ENCODE results near the gene SCAPER. TPM values are rescaled to one million over a fixed set of nuclear protein-coding genes. Genes with fewer than 3 reads are reported as not detected.

The SCAPER gene, protein sequence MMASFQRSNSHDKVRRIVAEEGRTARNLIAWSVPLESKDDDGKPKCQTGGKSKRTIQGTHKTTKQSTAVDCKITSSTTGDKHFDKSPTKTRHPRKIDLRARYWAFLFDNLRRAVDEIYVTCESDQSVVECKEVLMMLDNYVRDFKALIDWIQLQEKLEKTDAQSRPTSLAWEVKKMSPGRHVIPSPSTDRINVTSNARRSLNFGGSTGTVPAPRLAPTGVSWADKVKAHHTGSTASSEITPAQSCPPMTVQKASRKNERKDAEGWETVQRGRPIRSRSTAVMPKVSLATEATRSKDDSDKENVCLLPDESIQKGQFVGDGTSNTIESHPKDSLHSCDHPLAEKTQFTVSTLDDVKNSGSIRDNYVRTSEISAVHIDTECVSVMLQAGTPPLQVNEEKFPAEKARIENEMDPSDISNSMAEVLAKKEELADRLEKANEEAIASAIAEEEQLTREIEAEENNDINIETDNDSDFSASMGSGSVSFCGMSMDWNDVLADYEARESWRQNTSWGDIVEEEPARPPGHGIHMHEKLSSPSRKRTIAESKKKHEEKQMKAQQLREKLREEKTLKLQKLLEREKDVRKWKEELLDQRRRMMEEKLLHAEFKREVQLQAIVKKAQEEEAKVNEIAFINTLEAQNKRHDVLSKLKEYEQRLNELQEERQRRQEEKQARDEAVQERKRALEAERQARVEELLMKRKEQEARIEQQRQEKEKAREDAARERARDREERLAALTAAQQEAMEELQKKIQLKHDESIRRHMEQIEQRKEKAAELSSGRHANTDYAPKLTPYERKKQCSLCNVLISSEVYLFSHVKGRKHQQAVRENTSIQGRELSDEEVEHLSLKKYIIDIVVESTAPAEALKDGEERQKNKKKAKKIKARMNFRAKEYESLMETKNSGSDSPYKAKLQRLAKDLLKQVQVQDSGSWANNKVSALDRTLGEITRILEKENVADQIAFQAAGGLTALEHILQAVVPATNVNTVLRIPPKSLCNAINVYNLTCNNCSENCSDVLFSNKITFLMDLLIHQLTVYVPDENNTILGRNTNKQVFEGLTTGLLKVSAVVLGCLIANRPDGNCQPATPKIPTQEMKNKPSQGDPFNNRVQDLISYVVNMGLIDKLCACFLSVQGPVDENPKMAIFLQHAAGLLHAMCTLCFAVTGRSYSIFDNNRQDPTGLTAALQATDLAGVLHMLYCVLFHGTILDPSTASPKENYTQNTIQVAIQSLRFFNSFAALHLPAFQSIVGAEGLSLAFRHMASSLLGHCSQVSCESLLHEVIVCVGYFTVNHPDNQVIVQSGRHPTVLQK (N-terminal part only)
- 7.2 and 10.7 TPM in 2 replicates for total RNA-seq

GRCh38 chr15:76905013-76905839 is at the start of gene SCAPER:
TSS of gene SCAPER (minus strand) at chr15:76905340. CDS start at chr15:76883817, 21,523 bp downstream.

GRCh38 chr15:76931397-76932134 is 26.4 kb upstream of the SCAPER start, which contains the start of gene RCN2:
TSS of gene RCN2 (plus strand) at chr15:76931749. CDS start at chr15:76931842, 93 bp downstream.

DNA sequence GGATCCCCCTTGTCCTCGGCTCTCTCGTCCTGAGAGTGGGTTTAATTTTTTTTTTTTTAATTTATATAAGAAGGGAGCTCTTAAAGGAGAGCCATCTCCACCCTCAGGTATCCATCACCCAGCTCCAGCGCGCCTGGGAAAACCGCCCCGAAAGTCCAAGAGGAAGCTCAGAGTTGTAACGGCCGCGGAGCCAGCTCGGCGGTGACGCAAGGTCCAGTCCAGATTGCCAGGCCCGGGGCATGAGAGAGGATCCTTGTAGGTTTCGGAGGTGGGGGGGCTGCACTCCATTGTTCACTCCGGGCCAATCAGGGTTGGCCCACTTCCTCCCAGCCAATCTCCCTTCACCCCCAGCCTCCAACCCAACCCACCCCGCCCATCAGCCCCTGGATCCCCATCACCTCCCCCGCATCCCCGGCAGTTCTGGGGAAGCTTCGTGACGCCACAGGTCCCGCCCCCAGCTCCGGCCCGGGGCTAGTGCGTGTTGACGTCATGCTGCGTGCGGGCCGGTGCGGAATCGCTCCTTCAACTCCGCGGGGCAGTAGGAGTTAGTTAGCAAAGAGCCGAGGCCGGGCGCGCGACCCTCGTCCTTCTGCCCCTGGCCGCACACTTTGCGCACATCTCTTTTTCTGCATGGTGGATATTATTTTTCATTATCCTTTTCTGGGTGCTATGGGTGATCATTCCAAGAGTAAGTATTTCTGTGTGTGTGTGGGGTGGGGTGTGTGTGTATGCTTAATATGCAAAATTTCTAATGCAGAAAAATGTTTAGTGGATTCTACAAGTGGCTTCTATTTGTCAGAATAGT is 568.7 kb downstream of the SCAPER start, which contains the start of gene ISL2:
Gene ISL2, plus strand, starts transcription at position 520 of the 805 bp plus-strand sequence. Its CDS starts 111 bp downstream, at position 631.

DNA sequence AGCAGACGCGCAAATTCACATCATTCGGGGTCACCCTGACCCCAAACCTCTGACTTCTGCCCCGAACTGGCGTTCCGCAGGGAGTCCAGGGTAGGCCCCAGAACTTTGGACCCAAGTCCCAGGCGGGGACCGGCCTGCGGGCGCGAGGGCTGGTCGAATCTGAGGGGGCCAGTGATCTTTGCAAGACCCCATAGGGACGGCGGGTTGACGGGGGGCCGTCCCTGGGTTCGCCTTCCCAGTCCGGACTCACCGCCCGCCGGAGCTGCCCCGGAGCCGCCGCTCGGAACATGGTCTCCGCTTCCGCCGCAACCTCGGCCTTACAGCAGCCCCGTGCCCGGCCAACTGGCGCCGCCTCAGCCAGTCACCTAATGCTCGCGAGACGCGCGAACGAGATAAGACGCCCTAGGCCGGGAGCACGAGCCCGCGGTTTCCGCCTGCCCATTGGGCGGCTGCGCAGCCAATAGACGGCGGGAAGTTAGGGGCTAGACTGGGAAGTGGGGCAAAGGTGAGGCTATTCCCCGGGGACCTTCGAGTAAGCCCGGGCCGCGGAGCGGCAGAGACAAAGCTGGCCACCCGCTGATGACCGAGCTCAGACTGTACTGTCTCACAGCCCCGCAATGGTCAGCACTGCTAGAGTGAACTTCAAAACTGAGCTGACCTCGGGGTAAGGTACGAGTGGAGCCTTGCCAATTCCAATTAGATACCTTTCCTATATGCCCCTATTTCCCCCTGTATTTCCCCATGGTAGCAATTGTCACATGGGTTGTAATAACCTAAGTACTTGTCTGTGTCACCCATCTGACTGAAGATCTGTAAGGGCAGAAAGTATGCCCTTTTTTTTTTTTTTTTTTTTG is 593.8 kb downstream of the SCAPER start, which contains the start of gene ETFA:
Gene ETFA, minus strand, starts transcription at position 370 of the 854 bp plus-strand sequence. Its CDS starts 81 bp downstream, at position 289.

Other genes starting within 250 kb of the SCAPER start
- gene RCN2, start 26.4 kb upstream of the SCAPER start, total RNA-seq, result 77.4 and 81.0 TPM in 2 replicates
- gene PSTPIP1, start 89.8 kb upstream of the SCAPER start, total RNA-seq, result 0.36 and 0.68 TPM in 2 replicates
- 135 and 164 TPM in 2 replicates for gene TSPAN3, start 165.8 kb upstream of the SCAPER start, total RNA-seq